Gastrocnemius medialis (tissue), 4 donors: ENCODE measurements around the gene TCOF1.

Experiments
- POLR2A ChIP-seq, 2 donors: fragments of 450-650 bp; IDR thresholded peaks; one replicate each; pipeline ENCODE4 v1.6.1; 2017; ENCODE audit warnings: antibody characterized with exemption in 2 of 2, mild to moderate bottlenecking in 2 of 2, moderate library complexity in 2 of 2
- TF ChIP-seq, protein P1 (sequence below), 5 experiments: fragments of 450-650 bp in 3 of 5; fragments of 200-600 bp in 2 of 5; sonication (generic) in 2 of 5; IDR thresholded peaks in 4 of 5; conservative IDR thresholded peaks in 1 of 5; 1 replicate in 4 of 5; 2 replicates in 1 of 5; pipeline ENCODE4 v1.5.1; 2016 to 2019; ENCODE audit warnings: antibody characterized with exemption in 5 of 5, mild to moderate bottlenecking in 3 of 5, moderate library complexity in 3 of 5

DNA sequence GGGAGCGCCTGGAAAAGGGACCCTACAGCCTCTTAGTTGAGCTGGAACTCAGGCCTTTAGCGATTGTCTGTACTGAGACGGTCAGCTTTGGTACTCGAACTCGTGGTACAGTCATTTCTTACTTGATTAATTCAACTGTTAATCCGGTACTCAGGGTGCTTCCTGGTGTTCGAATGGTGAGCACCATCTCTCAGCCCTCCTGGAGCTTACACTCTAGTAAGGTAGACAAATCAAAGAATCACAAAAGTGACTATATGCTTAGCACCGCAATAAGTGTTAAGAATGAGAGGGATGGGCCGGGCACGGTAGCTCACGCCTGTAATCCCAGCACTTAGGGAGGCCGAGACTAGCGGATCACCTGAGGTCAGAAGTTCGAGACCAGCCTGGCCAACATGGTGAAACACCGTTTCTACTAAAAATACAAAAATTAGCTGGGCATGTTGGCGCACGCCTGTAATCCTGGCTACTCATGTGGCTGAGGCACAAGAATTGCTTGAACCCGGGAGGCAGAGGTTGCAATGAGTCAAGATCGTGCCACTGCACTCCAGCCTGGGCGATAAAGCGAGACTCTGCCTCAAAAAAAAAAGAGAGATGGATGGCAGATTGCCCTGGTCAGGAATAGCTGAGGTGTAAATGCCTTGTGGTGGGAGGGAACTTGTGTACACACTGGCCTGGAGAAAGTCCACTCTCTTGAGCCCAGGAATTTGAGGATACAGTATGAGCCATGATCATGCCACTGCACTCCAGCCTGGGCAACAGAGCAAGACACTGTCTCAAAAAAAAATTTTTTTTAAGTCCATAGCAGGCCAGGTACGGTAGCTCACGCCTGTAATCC lies 981 bp downstream of the TCOF1 start:
- TF ChIP-seq, protein P1, sequence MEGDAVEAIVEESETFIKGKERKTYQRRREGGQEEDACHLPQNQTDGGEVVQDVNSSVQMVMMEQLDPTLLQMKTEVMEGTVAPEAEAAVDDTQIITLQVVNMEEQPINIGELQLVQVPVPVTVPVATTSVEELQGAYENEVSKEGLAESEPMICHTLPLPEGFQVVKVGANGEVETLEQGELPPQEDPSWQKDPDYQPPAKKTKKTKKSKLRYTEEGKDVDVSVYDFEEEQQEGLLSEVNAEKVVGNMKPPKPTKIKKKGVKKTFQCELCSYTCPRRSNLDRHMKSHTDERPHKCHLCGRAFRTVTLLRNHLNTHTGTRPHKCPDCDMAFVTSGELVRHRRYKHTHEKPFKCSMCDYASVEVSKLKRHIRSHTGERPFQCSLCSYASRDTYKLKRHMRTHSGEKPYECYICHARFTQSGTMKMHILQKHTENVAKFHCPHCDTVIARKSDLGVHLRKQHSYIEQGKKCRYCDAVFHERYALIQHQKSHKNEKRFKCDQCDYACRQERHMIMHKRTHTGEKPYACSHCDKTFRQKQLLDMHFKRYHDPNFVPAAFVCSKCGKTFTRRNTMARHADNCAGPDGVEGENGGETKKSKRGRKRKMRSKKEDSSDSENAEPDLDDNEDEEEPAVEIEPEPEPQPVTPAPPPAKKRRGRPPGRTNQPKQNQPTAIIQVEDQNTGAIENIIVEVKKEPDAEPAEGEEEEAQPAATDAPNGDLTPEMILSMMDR (IDR thresholded peaks at IDR 0.05 in 4 of 5, conservative IDR thresholded peaks at IDR 0.05 in 1 of 5): no peak
- no peak for TF ChIP-seq POLR2A (IDR thresholded peaks at IDR 0.05)
